Lower lobe of right lung (tissue), 2 donors: Measurements from ENCODE around the gene HMGA1. TPM values are rescaled to one million over a fixed set of nuclear protein-coding genes. Genes with fewer than 3 reads are reported as not detected.

Experiments
- ATAC-seq, 2 donors: fragments of 200-7000 bp; cut with Tn5 transposase; one replicate each; pipeline ENCODE4 v1.9.1; 2020 to 2022; ENCODE audit warnings: mild to moderate bottlenecking in 2 of 2, moderate library complexity in 2 of 2
- DNase-seq: peaks from one replicate; pipeline ENCODE4 v3.0.0-alpha.2; 2020
- H3K27ac ChIP-seq: fragments of 200-600 bp; one replicate; pipeline ENCODE4 v1.8.0; 2022
- H3K27me3 ChIP-seq: fragments of 200-600 bp; one replicate; pipeline ENCODE4 v1.8.0; 2022; ENCODE audit warnings: low read depth
- H3K36me3 ChIP-seq: fragments of 200-600 bp; one replicate; pipeline ENCODE4 v1.8.0; 2022; ENCODE audit warnings: mild to moderate bottlenecking
- H3K4me1 ChIP-seq: fragments of 200-600 bp; one replicate; pipeline ENCODE4 v1.8.0; 2022
- H3K4me3 ChIP-seq: fragments of 200-600 bp; one replicate; pipeline ENCODE4 v1.8.0; 2022; ENCODE audit warnings: mild to moderate bottlenecking
- H3K9me3 ChIP-seq: fragments of 200-600 bp; one replicate; pipeline ENCODE4 v1.8.0; 2022
- intact Hi-C: fragments of 100-400 bp; cut with DNase I; formaldehyde crosslinking; loops from one replicate; pipeline ENCODE4 v1.11.0; 2022
- total RNA-seq: library from RNA; stranded (reverse); fragmentation: NEBNext Ultra II Directional; extraction: Animal tissue kit (Norgen Biotek cat#: 25700); gene quantifications from one replicate; pipeline ENCODE4 v1.2.1, GENCODE V29; 2021
- TF ChIP-seq, protein P1 (sequence below): fragments of 200-600 bp; IDR thresholded peaks from one replicate; pipeline ENCODE4 v1.8.0; 2022; ENCODE audit warnings: antibody characterized with exemption, mild to moderate bottlenecking
- donor health status: DM: no; HTN: yes; CAD: no; lungs with severe emphysema.

The HMGA1 gene
- total RNA-seq, 1 donor from 2014 or later: 63.5 TPM

DNA sequence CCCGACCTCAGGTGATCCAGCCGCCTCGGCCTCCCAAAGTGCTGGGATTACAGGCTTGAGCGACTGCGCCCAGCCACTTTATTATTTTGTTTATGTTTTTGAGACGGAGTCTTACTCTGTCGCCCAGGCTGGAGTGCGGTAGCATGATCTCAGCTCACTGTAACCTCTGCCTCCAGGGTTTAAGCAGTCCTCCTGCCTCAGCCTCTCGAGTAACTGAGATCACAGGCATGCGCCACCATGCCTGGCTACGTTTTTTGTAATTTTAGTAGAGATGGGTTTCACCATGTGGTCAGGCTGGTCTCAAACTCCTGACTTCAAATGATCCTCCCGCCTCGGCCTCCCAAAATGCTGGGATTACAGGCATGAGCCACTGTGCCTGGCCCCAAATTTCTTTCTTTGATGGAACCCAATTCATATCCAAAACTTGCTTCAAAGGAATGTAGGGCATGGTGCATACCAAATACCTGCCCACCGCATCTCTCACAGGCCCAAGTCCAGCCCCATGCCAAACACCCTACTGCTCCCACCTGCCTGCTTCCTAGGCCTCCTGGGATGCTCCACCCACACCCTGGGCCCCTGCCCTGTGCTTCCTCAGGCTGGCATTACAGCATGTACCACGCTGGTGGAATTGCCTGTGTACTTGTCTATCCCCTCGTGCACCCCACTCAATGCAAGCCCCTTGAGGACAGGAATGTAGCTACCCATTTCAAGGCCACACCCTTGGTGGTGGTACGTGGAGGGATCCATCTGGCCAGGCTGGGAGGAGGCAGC is 4.9 kb upstream of the HMGA1 start:
- H3K9me3 ChIP-seq: no peaks in the 10 kb centered on the region
- ATAC-seq (no peak), DNase-seq (no peak)
- no peaks in the 10 kb centered on the region for H3K36me3 ChIP-seq
- H3K27me3 ChIP-seq: no peaks in the 10 kb centered on the region
- no peak overlapping the region for H3K27ac ChIP-seq
- H3K4me1 ChIP-seq: peaks cover 11% of the 10 kb centered on the region
- TF ChIP-seq, protein P1, sequence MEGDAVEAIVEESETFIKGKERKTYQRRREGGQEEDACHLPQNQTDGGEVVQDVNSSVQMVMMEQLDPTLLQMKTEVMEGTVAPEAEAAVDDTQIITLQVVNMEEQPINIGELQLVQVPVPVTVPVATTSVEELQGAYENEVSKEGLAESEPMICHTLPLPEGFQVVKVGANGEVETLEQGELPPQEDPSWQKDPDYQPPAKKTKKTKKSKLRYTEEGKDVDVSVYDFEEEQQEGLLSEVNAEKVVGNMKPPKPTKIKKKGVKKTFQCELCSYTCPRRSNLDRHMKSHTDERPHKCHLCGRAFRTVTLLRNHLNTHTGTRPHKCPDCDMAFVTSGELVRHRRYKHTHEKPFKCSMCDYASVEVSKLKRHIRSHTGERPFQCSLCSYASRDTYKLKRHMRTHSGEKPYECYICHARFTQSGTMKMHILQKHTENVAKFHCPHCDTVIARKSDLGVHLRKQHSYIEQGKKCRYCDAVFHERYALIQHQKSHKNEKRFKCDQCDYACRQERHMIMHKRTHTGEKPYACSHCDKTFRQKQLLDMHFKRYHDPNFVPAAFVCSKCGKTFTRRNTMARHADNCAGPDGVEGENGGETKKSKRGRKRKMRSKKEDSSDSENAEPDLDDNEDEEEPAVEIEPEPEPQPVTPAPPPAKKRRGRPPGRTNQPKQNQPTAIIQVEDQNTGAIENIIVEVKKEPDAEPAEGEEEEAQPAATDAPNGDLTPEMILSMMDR: no peak
- no peak overlapping the region for H3K4me3 ChIP-seq
- intact Hi-C loops: no loop called here

GRCh38 chr6:34232901-34233300 is 3.8 kb upstream of the HMGA1 start:
- no peaks in the 10 kb centered on the region for H3K9me3 ChIP-seq
- DNase-seq (no peak), ATAC-seq (no peak)
- H3K4me3 ChIP-seq: no peak overlapping the region
- no peak overlapping the region for H3K27ac ChIP-seq
- TF ChIP-seq, protein P1: no peak
- no peaks in the 10 kb centered on the region for H3K36me3 ChIP-seq
- no peaks in the 10 kb centered on the region for H3K27me3 ChIP-seq
- intact Hi-C loops: no loop called here
- peaks cover 13% of the 10 kb centered on the region for H3K4me1 ChIP-seq

DNA sequence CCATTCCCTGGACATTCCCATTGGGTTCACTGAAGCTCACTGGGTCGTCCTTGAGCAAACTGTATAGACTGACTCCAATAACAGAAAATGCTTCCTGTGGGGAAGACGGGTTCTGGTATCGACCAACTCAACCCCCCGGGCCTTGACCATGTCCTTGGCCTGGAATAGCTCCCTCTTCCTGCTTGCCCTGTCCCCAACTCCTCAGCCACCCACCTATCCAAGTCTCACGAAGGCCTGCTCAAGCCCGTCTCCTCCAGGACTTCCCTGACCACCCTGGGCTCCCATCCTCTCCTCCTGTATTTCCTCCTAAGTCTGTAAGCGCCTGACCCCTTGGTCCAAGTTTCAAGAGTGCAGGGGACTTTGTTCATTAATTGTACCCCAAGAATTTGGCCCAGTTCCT is 2.8 kb upstream of the HMGA1 start:
- H3K4me3 ChIP-seq: no peak overlapping the region
- no peak for ATAC-seq
- peaks cover 23% of the 10 kb centered on the region for H3K4me1 ChIP-seq
- H3K9me3 ChIP-seq: no peaks in the 10 kb centered on the region
- intact Hi-C loops: no loop called here
- TF ChIP-seq, protein P1: no peak
- no peak overlapping the region for H3K27ac ChIP-seq
- no peaks in the 10 kb centered on the region for H3K36me3 ChIP-seq
- DNase-seq: no peak
- no peaks in the 10 kb centered on the region for H3K27me3 ChIP-seq

GRCh38 chr6:34234667-34235306 is 1.9 kb upstream of the HMGA1 start:
- peak overlapping the region; percentile 87 for H3K27ac ChIP-seq
- H3K4me1 ChIP-seq: peaks cover 23% of the 10 kb centered on the region
- no peaks in the 10 kb centered on the region for H3K36me3 ChIP-seq
- intact Hi-C loops: no loop called here
- ATAC-seq: no peak
- DNase-seq: no peak
- no peaks in the 10 kb centered on the region for H3K9me3 ChIP-seq
- peak overlapping the region; percentile 59 for H3K4me3 ChIP-seq
- H3K27me3 ChIP-seq: no peaks in the 10 kb centered on the region
- TF ChIP-seq, protein P1: no peak

DNA sequence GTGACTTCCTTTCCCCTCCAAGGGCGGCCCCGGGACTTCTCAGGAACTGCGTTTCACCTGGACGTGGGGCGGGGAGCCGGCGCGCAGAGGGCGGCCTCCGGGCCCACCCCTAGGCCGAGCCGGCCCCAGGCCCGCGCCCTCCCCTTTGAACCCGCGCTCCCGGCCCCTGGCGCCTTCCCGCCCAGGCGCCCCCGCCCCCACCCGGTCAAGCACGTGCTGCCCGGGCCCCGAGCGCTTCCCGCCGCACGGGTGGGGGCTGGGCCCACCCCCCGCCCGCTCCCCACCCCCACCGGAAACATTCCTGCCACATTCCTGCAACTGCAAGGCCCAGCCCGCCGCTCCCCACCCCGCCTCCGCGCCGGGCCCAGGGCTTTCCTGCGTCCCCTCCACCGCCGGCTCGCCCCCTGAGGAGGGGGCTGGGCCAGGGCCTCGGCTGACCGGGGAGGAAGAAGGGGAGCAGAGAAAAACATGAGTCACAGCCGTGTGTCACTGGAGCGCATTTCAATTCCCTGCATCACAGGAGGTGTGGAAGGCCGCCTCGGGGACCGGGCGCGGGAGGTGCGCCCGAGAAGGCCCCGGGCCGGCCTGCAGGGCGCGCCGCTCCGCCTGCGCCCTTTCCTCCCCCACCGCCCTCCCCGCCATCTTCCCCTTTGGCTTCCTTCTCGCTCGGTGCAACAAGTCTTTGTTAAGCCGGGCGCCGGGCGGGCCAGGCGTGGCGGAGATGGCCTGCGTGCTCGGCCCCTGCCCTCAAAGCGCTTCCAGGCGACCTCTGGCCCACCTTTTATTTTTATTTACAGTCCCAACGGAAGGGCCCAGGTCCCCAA is 1.2 kb upstream of the HMGA1 start:
- intact Hi-C loops: no loop called here
- ATAC-seq: peak; percentile 61 to 74
- H3K27me3 ChIP-seq: no peaks in the 10 kb centered on the region
- H3K4me3 ChIP-seq: peak overlapping the region; percentile 59
- H3K27ac ChIP-seq: peak overlapping the region; percentile 87
- TF ChIP-seq, protein P1: no peak
- peaks cover 23% of the 10 kb centered on the region for H3K4me1 ChIP-seq
- no peaks in the 10 kb centered on the region for H3K36me3 ChIP-seq
- peak; percentile 85 for DNase-seq
- no peaks in the 10 kb centered on the region for H3K9me3 ChIP-seq
